ENCODE results near the gene RELA.

- TF ChIP-seq TCF12 (IDR thresholded peaks at IDR 0.05; ENCODE audit: low read depth, low read length) = no peak
- TF ChIP-seq MAX (IDR thresholded peaks at IDR 0.05; ENCODE audit: low read depth, low read length) = no peak
- no peak for TF ChIP-seq MYB (IDR thresholded peaks at IDR 0.05; ENCODE audit: borderline replicate concordance, low read depth, low read length)
- TF ChIP-seq POLR2A (IDR thresholded peaks at IDR 0.05; ENCODE audit: low read depth, low read length) = peak; percentile 46; the same call in 1 of the 2 replicates
- TF ChIP-seq CTCF (IDR thresholded peaks at IDR 0.05 in 2 of 3, conservative IDR thresholded peaks at IDR 0.05 in 1 of 3; ENCODE audit: control insufficient read depth in 2 of 3, extremely low read depth in 1 of 3, insufficient read depth in 1 of 3, low read depth in 3 of 3, low read length in 3 of 3) = no peak
- TF ChIP-seq EZH2 (IDR thresholded peaks at IDR 0.05; ENCODE audit: borderline replicate concordance, control insufficient read depth, low read depth, low read length) = no peak
- TF ChIP-seq FOXK2 (IDR thresholded peaks at IDR 0.05) = no peak
- no peak for TF ChIP-seq KDM1A (IDR thresholded peaks at IDR 0.05; ENCODE audit: borderline replicate concordance)
- no peak for TF ChIP-seq TCF7 (IDR thresholded peaks at IDR 0.05; ENCODE audit: borderline replicate concordance)
- TF ChIP-seq HDAC2 (IDR thresholded peaks at IDR 0.05) = no peak
- no peak for TF ChIP-seq ETV6 (conservative IDR thresholded peaks at IDR 0.05 in 1 of 2, IDR thresholded peaks at IDR 0.05 in 1 of 2; ENCODE audit: borderline replicate concordance in 1 of 2, low read depth in 1 of 2)
- TF ChIP-seq RFX5 (IDR thresholded peaks at IDR 0.05; ENCODE audit: low read depth, low read length) = no peak
- TF ChIP-seq ZNF274 (IDR thresholded peaks at IDR 0.05; ENCODE audit: insufficient read depth, insufficient read length) = no peak
These were observed 4.3 kb downstream of the RELA start for GRCh38 chr11:65658174-65659021.
